ENCODE results near the gene MLF1. TPM values are rescaled to one million over a fixed set of nuclear protein-coding genes. Genes with fewer than 3 reads are reported as not detected.
"Not testable (repeated sequence)": the region's sequence is repeated elsewhere in the genome, so short reads cannot be mapped to it uniquely, and the experiment has no call there.

Gene MLF1
- total RNA-seq, 1 experiment from 2014 or later: 43.7 TPM

- ChIA-PET CTCF (no interaction called here), RAD21 (ENCODE audit: low non-redundant PET in 1 of 2, low total read pairs in 2 of 2, uncharacterized antibody in 2 of 2, unreplicated experiment in 2 of 2) (no interaction called here), POLR2A (no interaction called here)
- intact Hi-C loops (cut with micrococcal nuclease): loop anchor here (10.0 kb wide), 1 partner anchor 706 kb away; no protein-coding TSS in a partner anchor
- DNase-seq (ENCODE audit: low read depth, low spot score): no peak
- Histone ChIP-seq H3K27ac (ENCODE audit: low read depth, low read length) (no peak overlapping the region), H3K4me2 (ENCODE audit: low read length) (no peak overlapping the region), H3K4me3 (replicated peaks in 1 of 2; ENCODE audit: low read depth in 1 of 2, low read length in 2 of 2) (no peak overlapping the region), H3K36me3 (ENCODE audit: control insufficient read depth in 1 of 2, insufficient read depth in 2 of 2, low read length in 2 of 2) (no peaks in the 10 kb centered on the region), H3K9me3 (ENCODE audit: control insufficient read depth in 1 of 2, insufficient read depth in 1 of 2, low read depth in 1 of 2, low read length in 2 of 2) (no peaks in the 10 kb centered on the region), H4K20me1 (ENCODE audit: insufficient read depth) (no peaks in the 10 kb centered on the region), H3K9me2 (ENCODE audit: insufficient read depth) (no peaks in the 10 kb centered on the region), H3K79me2 (ENCODE audit: insufficient read depth, low read length) (no peaks in the 10 kb centered on the region), H3K9ac (ENCODE audit: low read length) (no peak overlapping the region), H3K27me3 (ENCODE audit: insufficient read depth, low read length) (no peaks in the 10 kb centered on the region), H3K4me1 (ENCODE audit: control insufficient read depth in 1 of 2, insufficient read depth in 2 of 2, low read length in 2 of 2) (no peaks in the 10 kb centered on the region), H2AFZ (ENCODE audit: low read depth, low read length, poor library complexity, severe bottlenecking) (no peak overlapping the region)
- BruUV-seq (replicated peaks): no TSS peak
- ATAC-seq: no peak
- TF ChIP-seq ZNF274 (IDR thresholded peaks at IDR 0.05; ENCODE audit: low read depth, low read length): no peak
- TF ChIP-seq SP1 (IDR thresholded peaks at IDR 0.05; ENCODE audit: low read depth): no peak
- TF ChIP-seq EZH2 (IDR thresholded peaks at IDR 0.05): no peak
- no peak for TF ChIP-seq POLR2A (IDR thresholded peaks at IDR 0.05; ENCODE audit: borderline replicate concordance, extremely low read depth, insufficient read depth, insufficient read length)
- no peak for TF ChIP-seq POLR2AphosphoS5 (IDR thresholded peaks at IDR 0.05; ENCODE audit: low read depth, low read length)
- no peak for TF ChIP-seq MAX (IDR thresholded peaks at IDR 0.05)
Observed at GRCh38 chr3:158548691-158549090, 22.3 kb upstream of the MLF1 start.

- H3K27me3 ChIP-seq (ENCODE audit: insufficient read depth, low read length); BruUV-seq (replicated peaks); H4K20me1 ChIP-seq (ENCODE audit: insufficient read depth); H3K9ac ChIP-seq (ENCODE audit: low read length); H3K27ac ChIP-seq (ENCODE audit: low read depth, low read length); H3K9me2 ChIP-seq (ENCODE audit: insufficient read depth); H3K4me2 ChIP-seq (ENCODE audit: low read length); H3K79me2 ChIP-seq (ENCODE audit: insufficient read depth, low read length); H3K4me1 ChIP-seq (ENCODE audit: control insufficient read depth in 1 of 2, insufficient read depth in 2 of 2, low read length in 2 of 2); H3K36me3 ChIP-seq (ENCODE audit: control insufficient read depth in 1 of 2, insufficient read depth in 2 of 2, low read length in 2 of 2); CTCF ChIA-PET; H3K9me3 ChIP-seq (ENCODE audit: control insufficient read depth in 1 of 2, insufficient read depth in 1 of 2, low read depth in 1 of 2, low read length in 2 of 2); DNase-seq (ENCODE audit: low read depth, low spot score); H2AFZ ChIP-seq (ENCODE audit: low read depth, low read length, poor library complexity, severe bottlenecking); ATAC-seq; RAD21 ChIA-PET (ENCODE audit: low non-redundant PET in 1 of 2, low total read pairs in 2 of 2, uncharacterized antibody in 2 of 2, unreplicated experiment in 2 of 2); POLR2A ChIA-PET; H3K4me3 ChIP-seq (replicated peaks in 1 of 2; ENCODE audit: low read depth in 1 of 2, low read length in 2 of 2): not testable (repeated sequence)
- intact Hi-C loops (cut with micrococcal nuclease): loop anchor here (2.0 to 10.0 kb wide), 2 partner anchors 43 to 705 kb away; no protein-coding TSS in a partner anchor
Observed at GRCh38 chr3:158549938-158550337, 21.1 kb upstream of the MLF1 start.

All from HCT116 (cell line).